Activated T-cell treated with anti-CD3 and anti-CD28 coated beads, Interleukin-2, amount 50 U/mL, for 4 hours (primary cell): Measurements from ENCODE around the gene MLC1. TPM values are rescaled to one million over a fixed set of nuclear protein-coding genes. Genes with fewer than 3 reads are reported as not detected.

Source experiments
- total RNA-seq, 3 donors: library from RNA; stranded (reverse); gene quantifications; one replicate each; pipeline ENCODE4 v1.2.1, GENCODE V29; 2021

MLC1 gene
- total RNA-seq, 3 donors from 2014 or later: 0.13 to 0.87 (median 0.38) TPM

Other genes with a start within 250 kb of the MLC1 start
- gene ZBED4, start 231.6 kb downstream of the MLC1 start, total RNA-seq: 10 to 100 TPM; 16.5 to 17.7 (median 16.8) TPM
- gene ALG12, start 167.0 kb downstream of the MLC1 start, total RNA-seq: 10 to 100 TPM; 13.5 to 18.6 (median 14.6) TPM
- gene CRELD2, start 166.8 kb downstream of the MLC1 start, total RNA-seq: 10 to 100 TPM; 62.8 to 71.2 (median 64.2) TPM
- gene PIM3, start 124.7 kb downstream of the MLC1 start, total RNA-seq: 100 to 1,000 TPM; 426 to 498 (median 461) TPM
- gene IL17REL, start 72.7 kb downstream of the MLC1 start, total RNA-seq: under 1 TPM; 0.08 to 0.24 (median 0.13) TPM
- not detected for gene TTLL8, start 27.1 kb downstream of the MLC1 start, total RNA-seq
- gene MOV10L1, start 4.6 kb upstream of the MLC1 start, total RNA-seq: not detected
- 1 to 10 TPM; 1.1 to 2.9 (median 1.4) TPM for gene PANX2, start 85.3 kb upstream of the MLC1 start, total RNA-seq
- gene TRABD, start 100.5 kb upstream of the MLC1 start, total RNA-seq: 10 to 100 TPM; 91.3 to 95.0 (median 93.4) TPM
- 10 to 100 TPM; 24.4 to 27.9 (median 26.9) TPM for gene SELENOO, start 115.6 kb upstream of the MLC1 start, total RNA-seq
- 10 to 100 TPM; 44.5 to 50.6 (median 48.3) TPM for gene TUBGCP6, start 159.6 kb upstream of the MLC1 start, total RNA-seq
- gene HDAC10, start 165.8 kb upstream of the MLC1 start, total RNA-seq: 10 to 100 TPM; 45.1 to 50.6 (median 48.2) TPM
- 1 to 10 TPM; 3.3 to 4.3 (median 3.9) TPM for gene MAPK12, start 176.3 kb upstream of the MLC1 start, total RNA-seq
- gene MAPK11, start 185.0 kb upstream of the MLC1 start, total RNA-seq: 10 to 100 TPM in 1 of 3 donors, 1 to 10 TPM in 2; 9.4 to 10.1 (median 9.8) TPM
- 1 to 10 TPM; 4.0 to 4.8 (median 4.7) TPM for gene PLXNB2, start 222.2 kb upstream of the MLC1 start, total RNA-seq
- gene DENND6B, start 241.6 kb upstream of the MLC1 start, total RNA-seq: 1 to 10 TPM; 1.0 to 1.6 (median 1.3) TPM